NCI-H2081 treated with DMSO at 0.1 percent for 48 hours (cell line): ENCODE measurements around the gene PHTF1.

Experiments used
- DNase-seq: peaks from one replicate; lab custom pipeline; 2025; lab: John Stamatoyannopoulos, UW

Gene PHTF1

DNA sequence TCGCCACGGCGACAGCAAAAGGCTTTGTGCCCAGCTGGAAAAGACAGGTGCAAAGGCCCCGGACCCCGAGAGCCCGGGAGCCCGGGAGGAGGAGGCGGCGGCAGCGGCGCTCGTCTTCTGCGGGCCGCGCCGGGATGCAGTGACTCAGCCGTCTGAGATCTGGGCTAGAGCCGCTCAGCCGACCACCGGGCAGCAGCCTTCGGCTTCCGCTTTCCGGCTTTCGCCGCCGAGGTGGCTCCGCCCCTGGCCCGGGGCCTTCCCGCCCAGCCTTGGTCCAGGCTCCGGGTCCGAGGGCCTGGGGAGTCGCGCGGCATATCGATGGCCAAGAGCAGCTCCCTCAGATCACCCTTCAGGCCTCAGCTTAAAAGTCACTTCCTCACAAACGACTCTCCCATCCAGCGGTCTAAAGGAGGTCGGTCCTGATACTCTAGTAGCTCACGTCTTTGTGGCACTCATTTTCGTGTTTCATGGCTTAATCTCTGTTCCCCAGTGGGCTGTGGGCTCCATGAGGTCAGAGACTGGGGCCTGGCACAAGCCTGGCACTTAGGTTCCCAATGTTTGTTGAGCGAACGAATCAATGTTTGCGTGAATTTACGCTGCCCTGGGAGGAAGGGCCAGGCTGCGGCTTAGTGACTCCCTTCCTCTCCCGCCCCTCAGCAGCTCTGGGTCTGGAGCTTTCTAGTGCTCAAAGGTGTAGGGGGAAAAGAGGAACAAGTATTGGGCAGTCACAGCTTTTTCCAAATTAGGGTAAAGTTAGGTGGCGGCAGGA lies at the start of gene PHTF1:
Gene PHTF1, minus strand, starts transcription at position 154 of the 769 bp plus-strand sequence. CDS start 783 bp downstream, outside the sequence.
- no peak for DNase-seq

DNA sequence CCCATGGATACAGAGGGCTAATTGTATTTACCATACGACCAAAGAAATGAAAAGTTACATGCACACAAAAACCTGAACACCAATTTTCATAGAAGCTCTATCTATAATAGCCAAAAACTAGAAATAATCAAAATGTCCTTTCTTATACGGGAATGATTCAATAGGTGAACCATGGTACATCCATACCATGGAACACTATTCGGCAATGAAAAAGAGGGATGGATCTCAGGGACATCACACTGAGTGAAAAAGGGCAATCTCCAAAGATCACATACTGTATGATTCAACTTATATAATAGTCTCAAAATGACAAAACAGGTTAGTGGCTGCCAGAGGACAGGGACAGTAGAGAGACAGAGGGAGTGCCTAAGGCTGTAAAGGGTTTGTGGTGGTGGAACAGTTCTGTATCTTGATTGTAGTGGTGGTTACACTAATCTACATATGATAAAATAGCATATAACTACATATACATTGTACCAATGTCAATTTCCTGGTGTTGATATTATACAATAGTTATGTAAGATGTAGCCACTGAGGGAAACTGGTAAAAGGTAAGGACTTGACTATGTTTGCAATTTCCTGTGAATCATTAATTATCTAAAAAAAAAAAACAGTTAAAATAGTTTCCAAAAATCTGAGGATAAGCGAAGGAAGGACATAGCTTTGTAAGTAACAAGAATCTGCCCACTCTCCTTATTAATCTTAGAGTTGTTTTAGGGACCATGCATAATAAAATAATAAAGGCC lies 49.3 kb upstream of the PHTF1 start:
- DNase-seq, result no peak

DNA sequence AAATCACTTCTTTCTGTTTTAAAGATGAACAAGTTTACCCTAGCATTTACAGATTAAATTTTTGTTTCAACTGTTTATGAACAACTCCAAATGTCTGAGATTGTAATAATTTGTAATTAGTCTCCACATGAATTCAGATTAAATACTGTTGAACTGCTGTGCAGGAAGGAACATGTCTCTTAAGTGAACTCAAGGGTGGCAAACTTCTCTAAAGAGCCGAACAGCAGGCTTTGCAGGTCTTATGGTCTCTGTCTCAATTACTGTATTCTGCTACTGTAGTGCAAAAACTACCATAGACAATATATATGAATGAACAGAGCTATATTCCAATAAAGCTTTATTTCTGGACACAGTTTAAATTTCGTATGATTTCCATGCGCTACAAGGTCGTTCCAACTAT lies 46.4 kb upstream of the PHTF1 start:
- DNase-seq, result no peak

DNA sequence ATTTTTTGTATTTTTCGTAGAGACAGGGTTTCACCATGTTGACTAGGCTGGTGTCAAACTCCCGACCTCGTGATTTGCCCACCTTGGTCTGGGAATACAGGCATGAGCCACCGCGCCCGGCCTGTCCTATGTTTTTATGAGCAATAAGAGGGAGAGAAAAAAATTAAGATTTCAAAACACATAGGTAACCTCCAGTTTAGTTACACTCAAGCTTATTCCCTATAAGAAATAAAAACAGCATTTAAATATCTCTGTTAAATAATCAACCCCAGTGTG lies 45.9 kb upstream of the PHTF1 start:
- no peak for DNase-seq

DNA sequence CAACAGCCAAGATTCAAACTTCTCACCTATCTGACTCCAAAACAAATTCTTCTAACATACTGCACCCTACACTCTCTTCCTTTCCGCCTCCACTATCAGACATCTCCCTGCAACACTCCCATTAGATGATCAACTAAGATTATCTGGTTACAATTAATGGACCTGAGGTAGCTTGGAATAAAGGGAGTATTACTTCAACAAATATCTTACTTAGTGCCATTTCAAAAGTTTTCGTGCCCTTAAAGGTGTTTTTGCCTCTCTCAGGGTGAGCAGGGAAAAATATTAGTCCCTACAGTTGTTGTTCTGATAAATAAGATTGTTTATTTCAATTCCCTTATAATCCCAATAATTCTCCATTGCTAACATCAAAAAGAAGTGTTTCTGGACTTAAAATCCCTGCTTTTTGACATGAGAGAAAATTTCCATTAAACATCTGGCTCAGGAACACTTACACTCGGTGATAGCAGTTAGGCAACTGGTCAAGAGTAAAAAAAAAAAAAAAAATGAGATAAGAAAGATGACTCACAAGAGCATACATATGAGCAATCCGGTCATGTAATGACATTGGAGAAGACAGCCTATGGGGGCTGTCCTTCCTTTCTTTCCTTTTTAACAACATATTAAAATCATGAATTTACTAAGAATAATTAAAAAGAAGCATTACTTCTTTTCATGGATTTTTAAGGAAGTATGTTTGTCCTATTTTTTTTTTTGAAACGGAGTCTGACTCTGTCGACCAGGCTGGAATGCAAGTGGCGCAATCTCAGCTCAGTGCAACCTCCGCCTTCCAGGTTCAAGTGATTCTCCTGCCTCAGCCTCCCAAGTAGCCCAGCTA lies 45.4 kb upstream of the PHTF1 start:
- DNase-seq, result no peak

DNA sequence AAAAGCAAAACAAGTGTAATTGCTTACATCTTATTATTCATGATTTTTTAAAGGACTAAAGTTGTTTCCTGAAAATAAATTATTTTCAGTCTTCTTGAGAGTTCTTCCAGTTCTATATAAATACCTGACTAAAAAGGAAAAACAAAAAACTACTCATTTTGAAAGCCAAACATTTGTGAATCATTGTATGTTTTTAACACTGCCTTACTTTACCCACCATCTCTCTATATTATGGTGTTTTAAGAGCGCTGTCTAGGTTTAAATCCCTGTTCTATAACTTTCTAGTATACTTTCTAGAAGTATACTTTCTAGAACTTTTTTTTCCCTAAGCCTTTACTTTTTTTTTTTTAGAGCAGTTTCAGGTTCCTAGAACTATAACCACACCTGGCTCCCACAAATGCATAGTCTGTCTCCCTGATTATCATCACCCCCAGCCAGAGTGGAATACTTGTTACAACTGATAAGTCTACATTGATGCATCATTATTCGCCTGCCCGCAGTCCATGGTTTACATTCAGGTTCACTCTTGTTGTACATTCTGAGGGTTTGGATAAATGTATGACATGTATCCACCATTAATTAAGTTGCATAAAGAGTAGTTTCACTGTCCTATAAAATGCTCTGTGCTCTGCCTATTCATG lies 43.2 kb upstream of the PHTF1 start:
- no peak for DNase-seq

DNA sequence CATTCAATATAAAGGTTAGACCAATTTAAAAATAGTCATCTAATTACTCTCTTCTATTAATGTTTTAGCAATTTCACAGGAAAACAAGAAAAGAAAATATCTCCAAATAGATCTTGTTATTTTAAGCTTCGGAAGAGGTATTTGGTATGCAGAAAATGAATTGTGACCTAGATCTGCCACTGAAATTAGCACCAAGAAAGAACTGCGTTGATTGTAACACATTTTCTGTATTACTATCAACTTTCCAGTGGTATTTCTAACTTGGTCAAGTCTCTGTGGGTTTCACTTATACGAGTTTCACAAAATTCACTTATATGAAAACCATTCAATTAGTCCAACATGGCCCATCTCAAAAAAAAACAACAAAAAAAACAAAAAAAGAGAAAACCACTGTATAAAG lies 41.2 kb upstream of the PHTF1 start:
- no peak for DNase-seq

DNA sequence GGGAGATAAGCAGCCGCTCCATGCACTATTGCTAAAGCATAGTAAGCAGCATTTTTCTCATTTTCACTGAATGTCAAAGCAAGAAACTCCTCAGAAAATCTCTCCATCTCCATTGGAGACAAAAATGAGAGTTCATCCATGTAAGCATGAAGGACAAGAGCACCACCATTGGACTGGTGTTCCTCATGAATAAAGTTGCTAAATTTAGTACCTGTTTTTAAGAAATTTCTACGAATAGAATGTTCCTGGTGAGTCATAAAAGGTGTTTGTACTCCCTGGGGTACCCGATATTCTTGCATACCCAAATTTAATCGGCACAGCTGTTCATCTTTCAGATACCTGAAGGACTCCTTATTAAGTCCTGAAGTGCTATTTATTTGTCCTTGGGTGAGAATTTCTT lies 38.2 kb upstream of the PHTF1 start:
- no peak for DNase-seq

DNA sequence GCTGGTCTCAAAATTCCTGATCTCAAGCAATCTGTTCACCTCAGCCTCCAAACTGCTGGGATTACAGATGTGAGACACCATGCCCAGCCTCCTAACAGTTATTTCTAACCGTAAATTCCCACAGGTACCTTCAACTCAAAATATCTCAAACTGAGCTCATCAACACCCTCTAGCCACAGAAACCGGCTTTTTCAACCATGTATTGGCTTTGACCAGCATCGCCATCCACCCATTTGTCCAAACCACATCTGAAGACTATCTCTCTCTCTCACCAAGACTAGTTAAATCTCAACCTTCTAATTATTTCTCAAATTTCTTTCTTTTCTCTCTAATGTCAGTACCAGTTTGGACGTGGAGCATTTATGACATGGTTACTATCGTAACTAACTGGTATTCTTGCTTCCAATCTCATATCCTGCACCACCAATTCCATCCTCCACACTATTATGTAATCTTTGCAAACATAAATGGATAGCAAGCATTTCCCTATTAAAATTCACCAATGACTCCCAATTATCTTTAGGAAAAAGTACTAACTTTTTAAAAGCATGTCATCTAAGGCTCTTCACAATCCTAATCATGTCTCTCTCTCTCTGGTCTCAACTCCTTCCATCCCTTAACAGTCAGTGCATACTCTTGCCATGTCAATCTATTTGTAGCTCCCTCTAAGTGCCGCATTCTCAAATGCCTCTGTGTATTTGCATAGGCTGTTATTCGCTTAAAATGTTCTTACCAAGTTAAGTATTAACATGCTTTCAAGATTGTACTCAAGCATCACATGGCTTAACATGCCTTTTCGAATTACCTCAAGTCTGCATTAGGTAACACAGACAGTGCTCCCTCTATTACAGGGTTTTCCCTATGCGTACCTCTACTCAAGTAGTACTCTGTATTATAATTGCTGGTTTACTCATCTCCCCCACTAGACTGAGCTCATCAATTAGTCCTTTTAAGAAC lies 34.9 kb upstream of the PHTF1 start:
- no peak for DNase-seq

DNA sequence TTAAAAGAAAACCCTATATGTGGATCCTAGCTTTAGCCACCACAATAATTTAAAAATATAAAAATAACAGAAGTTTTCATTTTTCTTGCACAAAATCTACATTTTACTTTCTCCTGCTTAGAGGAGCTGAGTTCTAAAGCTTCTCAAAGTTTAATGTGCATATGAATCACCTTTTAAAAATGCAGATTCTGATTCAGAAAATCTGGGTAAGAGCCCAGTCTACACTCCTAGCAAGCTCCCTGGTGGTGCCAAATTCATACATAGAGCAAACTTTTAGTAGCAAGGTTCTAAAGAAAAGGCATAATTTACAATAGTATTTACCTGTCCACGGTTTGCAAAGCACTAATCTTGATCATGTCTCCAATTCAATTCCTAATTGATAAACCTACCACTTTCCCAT lies 33.7 kb upstream of the PHTF1 start:
- DNase-seq, result no peak

DNA sequence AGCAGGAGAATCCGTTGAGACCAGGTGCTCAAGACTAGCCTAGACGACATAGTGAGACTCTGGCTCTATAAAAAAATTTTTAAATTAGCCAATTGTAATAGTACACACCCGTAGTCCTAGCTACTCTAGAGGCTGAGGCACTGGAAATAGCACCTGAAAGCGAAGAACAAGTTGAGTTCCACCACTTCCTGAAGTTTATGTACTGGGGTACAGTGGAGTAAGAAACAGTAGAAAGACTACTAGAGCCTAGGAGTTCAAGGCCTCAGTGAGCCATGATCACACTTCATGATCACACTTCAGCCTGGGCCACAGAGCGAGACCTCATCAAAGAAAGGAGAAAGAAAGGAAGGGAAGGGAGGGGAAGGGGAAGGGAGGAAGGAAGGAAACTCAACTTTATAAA lies 33.2 kb upstream of the PHTF1 start:
- DNase-seq, result no peak

DNA sequence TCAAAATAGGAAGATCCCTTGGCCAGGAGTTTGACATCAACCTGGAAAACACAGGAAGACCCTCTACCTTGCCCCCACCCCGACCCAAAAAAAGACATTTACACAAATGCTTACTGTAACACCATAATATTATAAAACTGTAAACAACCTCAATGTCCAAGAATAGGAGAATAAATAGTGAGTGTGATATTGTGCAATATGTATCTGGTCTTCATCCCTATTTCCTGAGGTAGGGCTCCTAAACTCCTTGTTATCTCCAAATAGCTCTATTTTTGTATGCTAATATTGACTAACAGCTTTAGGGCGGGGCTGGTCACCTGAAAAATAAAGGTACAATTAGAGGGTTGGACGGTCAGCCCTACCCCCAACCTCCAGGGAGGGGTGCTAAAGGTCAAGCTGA lies 29.5 kb upstream of the PHTF1 start:
- DNase-seq, result no peak

DNA sequence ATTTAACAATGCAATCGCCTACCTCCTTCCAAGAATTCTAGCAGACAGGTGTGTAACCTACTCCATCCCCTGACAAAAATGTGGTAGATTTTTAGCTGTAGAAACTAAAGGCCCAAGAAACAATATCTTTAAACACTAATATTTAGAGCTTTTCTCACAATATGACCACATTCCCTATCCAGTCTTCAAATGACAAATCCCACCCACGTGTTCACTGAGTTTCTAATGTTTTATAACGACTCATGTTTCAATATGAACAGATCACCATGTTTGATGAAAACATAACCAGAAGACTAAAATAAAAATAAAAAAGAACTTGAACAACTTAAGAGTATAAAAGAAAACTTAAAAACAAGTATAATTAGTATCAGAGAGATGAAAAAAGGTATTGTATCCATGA lies 28.4 kb upstream of the PHTF1 start:
- no peak for DNase-seq

DNA sequence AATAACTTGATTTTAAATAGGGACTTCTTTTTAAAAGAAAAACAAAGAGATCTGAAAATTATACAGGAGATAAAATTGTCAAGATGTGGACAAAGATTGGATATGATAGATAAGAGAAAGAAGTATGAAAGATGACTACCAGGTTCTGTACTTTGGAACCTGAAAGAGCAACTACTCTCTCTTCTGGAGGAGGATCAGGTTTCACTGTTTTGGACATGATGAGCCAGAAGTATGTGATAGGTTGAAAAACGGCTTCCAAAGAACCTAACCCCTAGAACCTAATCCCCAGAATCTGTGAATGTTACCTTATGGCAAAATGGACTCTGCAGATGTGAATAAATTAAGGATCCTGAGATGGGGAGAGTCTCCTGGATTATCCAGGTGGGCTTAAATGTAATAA lies 26.8 kb upstream of the PHTF1 start:
- DNase-seq, result no peak

DNA sequence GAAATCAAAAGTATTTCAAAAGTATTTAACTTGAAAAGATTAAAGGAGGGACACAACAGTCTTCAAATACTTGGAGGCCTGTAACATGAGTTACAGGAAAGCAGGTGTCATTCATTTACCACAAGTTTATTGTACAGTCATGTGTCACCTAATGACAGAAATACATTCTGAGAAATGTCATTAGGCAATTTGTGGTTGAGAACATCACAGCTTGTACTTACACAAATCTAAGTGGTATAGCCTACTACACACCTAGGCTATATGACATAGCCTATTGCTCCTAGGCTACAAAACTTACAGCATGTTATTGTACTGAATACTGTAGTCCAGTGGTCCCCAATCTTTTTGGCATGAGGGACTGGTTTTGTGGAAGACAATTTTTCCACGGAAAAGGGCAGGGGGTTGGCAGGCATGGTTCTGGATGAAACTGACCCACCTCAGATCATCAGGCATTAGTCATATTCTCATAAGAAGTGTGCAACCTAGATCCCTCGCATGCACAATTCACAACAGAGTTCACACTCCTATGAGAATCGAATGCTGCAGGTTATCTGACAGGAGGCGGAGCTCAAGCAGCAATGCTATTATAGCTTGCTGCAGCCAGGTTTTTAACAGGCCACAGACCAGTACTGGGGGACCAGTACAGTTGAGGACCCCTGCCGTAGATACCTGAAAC lies 25.0 kb upstream of the PHTF1 start:
- DNase-seq, result no peak

DNA sequence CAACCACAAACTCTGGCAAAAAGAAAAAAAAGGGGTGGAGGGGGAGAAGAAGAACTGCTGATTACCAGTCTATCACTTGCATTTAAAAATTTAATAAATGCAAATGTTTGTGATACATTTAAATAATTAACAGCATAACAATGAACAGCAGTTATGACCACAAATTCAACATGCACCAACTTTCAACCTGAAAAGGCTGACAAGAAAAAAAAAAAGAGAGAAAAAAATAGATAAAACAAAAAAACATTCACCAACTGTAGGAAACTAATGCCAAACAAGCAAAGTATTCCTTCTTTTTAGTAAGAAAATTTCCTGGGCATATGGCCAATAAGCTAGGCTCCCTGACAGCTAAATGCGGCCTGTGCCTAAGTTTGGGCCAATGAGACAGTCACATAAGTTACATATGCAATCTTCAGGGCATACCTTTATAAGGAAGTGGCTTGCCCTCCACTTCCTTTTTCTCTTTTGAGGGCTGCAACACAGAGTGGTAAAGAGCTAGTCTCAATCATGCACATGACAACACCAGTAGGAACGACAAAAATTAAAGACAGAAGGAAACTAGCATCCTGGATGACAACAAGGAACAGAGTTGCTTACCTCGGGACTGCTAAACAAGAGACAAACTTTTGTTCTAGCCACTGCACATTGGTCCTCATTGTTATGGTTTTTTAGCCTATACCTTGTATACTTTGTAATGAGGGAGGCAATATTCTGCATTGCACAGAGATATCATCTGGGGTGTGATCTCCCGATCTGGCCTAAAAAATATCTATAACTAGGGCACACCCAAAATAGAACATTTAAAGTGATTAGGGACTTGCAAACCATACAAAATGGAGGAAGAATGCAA lies 24.2 kb upstream of the PHTF1 start:
- no peak for DNase-seq

DNA sequence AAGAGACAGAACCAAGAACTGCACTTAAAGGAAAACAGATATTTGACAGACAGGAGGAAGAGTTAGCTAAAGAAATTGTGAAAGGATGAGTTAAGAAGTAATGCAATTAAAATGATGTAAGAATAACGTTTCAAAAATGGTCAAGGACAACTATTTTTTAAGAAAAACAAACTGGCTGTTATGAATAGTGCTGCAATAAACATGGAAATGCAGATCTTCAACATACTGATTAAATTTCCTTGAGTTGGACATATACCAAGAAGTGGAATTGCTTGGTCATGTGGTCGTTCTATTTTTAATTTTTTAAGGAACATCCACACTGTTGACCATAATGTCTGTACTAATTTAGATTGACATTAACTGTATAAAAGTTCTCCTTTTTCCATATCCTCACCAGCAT lies 23.1 kb upstream of the PHTF1 start:
- no peak for DNase-seq

DNA sequence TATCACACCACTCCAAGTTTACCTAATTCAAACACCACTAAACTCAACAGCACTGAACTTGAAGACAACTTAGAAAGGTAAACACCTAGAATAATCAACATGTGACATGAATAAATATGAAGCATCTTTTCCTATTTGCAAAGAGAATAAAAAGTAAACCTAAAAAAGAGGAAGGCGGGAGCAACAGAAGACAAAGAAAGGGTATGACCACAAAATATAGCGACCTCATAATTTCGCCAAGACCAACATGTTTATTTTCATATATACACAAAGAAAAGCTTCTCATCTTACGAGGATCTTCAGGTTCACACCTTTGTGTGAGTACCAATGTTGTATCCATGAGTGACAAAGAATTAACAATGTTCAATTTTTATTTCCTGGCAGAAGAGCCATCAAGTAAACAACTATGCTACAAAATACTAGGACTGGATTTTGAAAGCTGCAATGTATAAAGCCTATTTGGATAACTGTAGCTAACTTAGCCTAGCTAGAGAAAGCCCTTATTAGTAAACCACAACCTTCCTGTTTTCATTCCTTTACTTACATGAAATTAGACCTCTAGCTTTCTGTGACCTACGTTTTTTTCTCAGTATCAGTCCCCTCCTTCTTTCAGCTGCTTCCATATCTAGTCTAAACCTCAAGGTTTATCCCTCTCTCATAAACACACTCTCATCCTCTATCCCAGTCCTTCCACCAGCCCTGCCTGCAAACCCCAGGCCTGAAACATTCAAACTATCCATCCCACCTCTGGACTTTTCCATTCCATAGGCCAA lies 21.3 kb upstream of the PHTF1 start:
- DNase-seq, result no peak

DNA sequence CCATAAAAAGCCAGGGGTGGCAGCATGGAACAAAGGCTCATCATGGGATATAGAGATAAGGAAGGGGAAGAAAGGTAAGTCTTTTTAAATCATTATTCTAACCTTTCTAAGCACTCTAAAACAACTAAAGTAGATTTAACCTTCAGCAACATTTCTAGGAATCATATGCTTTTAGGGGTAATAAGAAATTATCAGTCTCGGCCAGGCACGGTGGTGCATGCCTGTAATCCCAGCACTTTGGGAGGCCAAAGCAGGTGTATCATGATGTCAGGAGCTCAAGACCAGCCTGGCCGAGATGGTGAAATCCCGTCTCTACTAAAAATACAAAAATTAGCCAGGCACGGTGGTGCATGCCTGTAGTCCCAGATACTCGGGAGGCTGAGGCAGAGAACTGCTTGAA lies 20.3 kb upstream of the PHTF1 start:
- no peak for DNase-seq
